Endodermal cell (in vitro differentiated cells): Measurements from ENCODE around the gene ACTC1. TPM values are rescaled to one million over a fixed set of nuclear protein-coding genes. Genes with fewer than 3 reads are reported as not detected.

Experiments used
- DNase-seq: peaks from one replicate; pipeline ENCODE4 v3.0.0-alpha.2; 2017
- H3K27ac ChIP-seq: 2 replicates; pipeline ENCODE4 v1.5.1; 2013; ENCODE audit warnings: mild to moderate bottlenecking, low read depth, low read length, moderate library complexity
- H3K27me3 ChIP-seq: 2 replicates; pipeline ENCODE4 v1.6.1; 2013; ENCODE audit warnings: mild to moderate bottlenecking, low read length, moderate library complexity; ENCODE audit not compliant: insufficient read depth, control insufficient read depth, poor library complexity, severe bottlenecking
- H3K36me3 ChIP-seq: 2 replicates; pipeline ENCODE4 v1.7.0; 2013; ENCODE audit warnings: mild to moderate bottlenecking, low read length, moderate library complexity; ENCODE audit not compliant: control insufficient read depth, insufficient read depth
- H3K4me1 ChIP-seq: one replicate; pipeline ENCODE4 v1.7.0; 2013; ENCODE audit warnings: low read length; ENCODE audit not compliant: control insufficient read depth, insufficient read depth
- H3K4me3 ChIP-seq: 2 replicates; pipeline ENCODE4 v1.5.1; 2013; ENCODE audit warnings: mild to moderate bottlenecking, low read length, moderate library complexity
- H3K9ac ChIP-seq: 2 replicates; pipeline ENCODE4 v1.6.1; 2013; ENCODE audit warnings: mild to moderate bottlenecking, low read length, moderate library complexity; ENCODE audit not compliant: poor library complexity, severe bottlenecking; ENCODE audit errors: extremely low read depth
- H3K9me3 ChIP-seq: 2 replicates; pipeline ENCODE4 v1.6.1; 2013; ENCODE audit warnings: mild to moderate bottlenecking, low read length, moderate library complexity; ENCODE audit not compliant: control insufficient read depth
- H3K27ac Mint-ChIP-seq: 2 replicates; pipeline ENCODE4 v1.8.0; 2020; ENCODE audit warnings: mixed read lengths
- H3K27me3 Mint-ChIP-seq: 2 replicates; pipeline ENCODE4 v1.8.0; 2021; ENCODE audit warnings: mild to moderate bottlenecking, mixed read lengths; ENCODE audit not compliant: insufficient read depth
- H3K36me3 Mint-ChIP-seq: 2 replicates; pipeline ENCODE4 v1.8.0; 2020; ENCODE audit warnings: low read depth, mixed read lengths
- H3K4me1 Mint-ChIP-seq: 2 replicates; pipeline ENCODE4 v1.8.0; 2020; ENCODE audit warnings: mixed read lengths
- H3K4me3 Mint-ChIP-seq: 2 replicates; pipeline ENCODE4 v1.8.0; 2020; ENCODE audit warnings: mild to moderate bottlenecking, moderate library complexity, mixed read lengths
- H3K9me3 Mint-ChIP-seq: 2 replicates; pipeline ENCODE4 v1.8.0; 2020; ENCODE audit warnings: mild to moderate bottlenecking, mixed read lengths
- WGBS, 2 experiments: methylation state at CpG; one replicate each; pipeline versions ENCODE4 v1.1.5 to v1.1.7; 2013; ENCODE audit warnings: missing lambda C conversion rate in 2 of 2, mixed read lengths in 1 of 2; ENCODE audit not compliant: insufficient coverage in 1 of 2, insufficient read length in 1 of 2; 5-methylcytosine and 5-hydroxymethylcytosine counted together
- total RNA-seq, 2 donors: library from RNA; stranded (reverse); fragmentation: NEBNext Ultra II Directional in 1 of 2; extraction: Animal tissue kit (Norgen Biotek cat#: 25700) in 1 of 2; gene quantifications; 2 replicates in 1 of 2; 3 replicates in 1 of 2; pipeline ENCODE4 v1.2.1, GENCODE V29; 2021
- TF ChIP-seq, protein P1 (sequence below): fragments of 200-600 bp; sonication (generic); conservative IDR thresholded peaks from 2 replicates; pipeline ENCODE4 v1.5.0; 2021; ENCODE audit warnings: antibody characterized with exemption, mild to moderate bottlenecking

The ACTC1 gene
- total RNA-seq, 2 donors from 2014 or later: 42.5 to 58.2 TPM

DNA sequence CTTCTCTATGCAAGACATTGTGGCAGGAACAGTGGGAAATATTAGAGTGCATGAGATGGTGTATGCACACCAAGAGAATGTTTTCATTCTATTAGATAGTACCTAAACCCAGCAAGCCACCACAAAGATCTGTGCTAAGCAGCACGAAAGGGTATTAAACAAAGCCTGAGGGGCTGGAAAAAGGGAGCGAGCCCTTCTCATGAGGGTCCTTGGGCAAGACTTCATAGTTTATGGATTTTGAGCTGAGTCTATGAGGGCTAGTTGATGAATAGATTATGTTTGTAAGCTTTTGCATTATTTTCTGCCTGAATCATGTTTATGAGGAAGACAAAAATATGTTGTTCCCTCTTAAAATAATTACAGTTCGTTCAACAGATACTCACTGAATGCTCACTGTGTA is 9.4 kb upstream of the ACTC1 start:
- H3K4me1 ChIP-seq: no peaks in the 10 kb centered on the region
- H3K4me3 ChIP-seq: no peak overlapping the region
- H3K9me3 Mint-ChIP-seq: peaks cover 15% of the 10 kb centered on the region
- no peak for DNase-seq
- no peak overlapping the region for H3K27ac Mint-ChIP-seq
- no peaks in the 10 kb centered on the region for H3K27me3 ChIP-seq
- H3K9me3 ChIP-seq: peaks cover 5% of the 10 kb centered on the region
- 92 to 100% methylated on average over 3 of the region's 3 CpGs for WGBS, 2 experiments
- peaks cover 2% of the 10 kb centered on the region for H3K4me1 Mint-ChIP-seq
- H3K36me3 Mint-ChIP-seq: no peaks in the 10 kb centered on the region
- H3K27ac ChIP-seq: no peak overlapping the region
- no peak overlapping the region for H3K9ac ChIP-seq
- TF ChIP-seq, protein P1, sequence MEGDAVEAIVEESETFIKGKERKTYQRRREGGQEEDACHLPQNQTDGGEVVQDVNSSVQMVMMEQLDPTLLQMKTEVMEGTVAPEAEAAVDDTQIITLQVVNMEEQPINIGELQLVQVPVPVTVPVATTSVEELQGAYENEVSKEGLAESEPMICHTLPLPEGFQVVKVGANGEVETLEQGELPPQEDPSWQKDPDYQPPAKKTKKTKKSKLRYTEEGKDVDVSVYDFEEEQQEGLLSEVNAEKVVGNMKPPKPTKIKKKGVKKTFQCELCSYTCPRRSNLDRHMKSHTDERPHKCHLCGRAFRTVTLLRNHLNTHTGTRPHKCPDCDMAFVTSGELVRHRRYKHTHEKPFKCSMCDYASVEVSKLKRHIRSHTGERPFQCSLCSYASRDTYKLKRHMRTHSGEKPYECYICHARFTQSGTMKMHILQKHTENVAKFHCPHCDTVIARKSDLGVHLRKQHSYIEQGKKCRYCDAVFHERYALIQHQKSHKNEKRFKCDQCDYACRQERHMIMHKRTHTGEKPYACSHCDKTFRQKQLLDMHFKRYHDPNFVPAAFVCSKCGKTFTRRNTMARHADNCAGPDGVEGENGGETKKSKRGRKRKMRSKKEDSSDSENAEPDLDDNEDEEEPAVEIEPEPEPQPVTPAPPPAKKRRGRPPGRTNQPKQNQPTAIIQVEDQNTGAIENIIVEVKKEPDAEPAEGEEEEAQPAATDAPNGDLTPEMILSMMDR: no peak
- H3K36me3 ChIP-seq: no peaks in the 10 kb centered on the region
- H3K4me3 Mint-ChIP-seq: no peak overlapping the region
- no peaks in the 10 kb centered on the region for H3K27me3 Mint-ChIP-seq

DNA sequence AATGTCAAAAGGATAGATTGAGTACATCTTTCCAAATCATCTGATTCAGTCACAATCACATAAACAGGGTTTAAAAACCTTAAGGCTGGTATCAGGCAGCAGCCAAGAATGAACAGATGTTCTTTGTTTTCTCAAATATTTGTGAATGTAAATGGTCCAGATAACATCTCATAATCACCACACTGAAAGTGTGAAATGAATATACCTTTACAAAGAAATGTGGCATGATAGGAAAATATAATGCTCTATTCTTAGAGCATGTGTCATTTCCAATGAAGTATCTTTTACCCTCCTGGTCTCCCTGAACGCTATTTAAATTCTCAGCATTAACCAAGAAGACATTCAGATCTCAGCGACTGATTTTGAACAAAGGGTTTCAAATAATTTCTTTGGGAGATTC is 8.8 kb upstream of the ACTC1 start:
- Mint-ChIP-seq H3K27ac (no peak overlapping the region), H3K27me3 (no peaks in the 10 kb centered on the region), H3K36me3 (no peaks in the 10 kb centered on the region), H3K4me3 (no peak overlapping the region), H3K4me1 (peaks cover 8% of the 10 kb centered on the region), H3K9me3 (peaks cover 15% of the 10 kb centered on the region)
- Histone ChIP-seq H3K27ac (no peak overlapping the region), H3K36me3 (no peaks in the 10 kb centered on the region), H3K4me3 (no peak overlapping the region), H3K4me1 (peaks cover 4% of the 10 kb centered on the region), H3K9ac (no peak overlapping the region), H3K9me3 (peaks cover 5% of the 10 kb centered on the region), H3K27me3 (no peaks in the 10 kb centered on the region)
- no peak for DNase-seq
- 89% methylated on average over 2 of the region's 2 CpGs; no CpG with 5 or more reads in 1 of the 2 experiments for WGBS, 2 experiments
- TF ChIP-seq, protein P1: no peak

DNA sequence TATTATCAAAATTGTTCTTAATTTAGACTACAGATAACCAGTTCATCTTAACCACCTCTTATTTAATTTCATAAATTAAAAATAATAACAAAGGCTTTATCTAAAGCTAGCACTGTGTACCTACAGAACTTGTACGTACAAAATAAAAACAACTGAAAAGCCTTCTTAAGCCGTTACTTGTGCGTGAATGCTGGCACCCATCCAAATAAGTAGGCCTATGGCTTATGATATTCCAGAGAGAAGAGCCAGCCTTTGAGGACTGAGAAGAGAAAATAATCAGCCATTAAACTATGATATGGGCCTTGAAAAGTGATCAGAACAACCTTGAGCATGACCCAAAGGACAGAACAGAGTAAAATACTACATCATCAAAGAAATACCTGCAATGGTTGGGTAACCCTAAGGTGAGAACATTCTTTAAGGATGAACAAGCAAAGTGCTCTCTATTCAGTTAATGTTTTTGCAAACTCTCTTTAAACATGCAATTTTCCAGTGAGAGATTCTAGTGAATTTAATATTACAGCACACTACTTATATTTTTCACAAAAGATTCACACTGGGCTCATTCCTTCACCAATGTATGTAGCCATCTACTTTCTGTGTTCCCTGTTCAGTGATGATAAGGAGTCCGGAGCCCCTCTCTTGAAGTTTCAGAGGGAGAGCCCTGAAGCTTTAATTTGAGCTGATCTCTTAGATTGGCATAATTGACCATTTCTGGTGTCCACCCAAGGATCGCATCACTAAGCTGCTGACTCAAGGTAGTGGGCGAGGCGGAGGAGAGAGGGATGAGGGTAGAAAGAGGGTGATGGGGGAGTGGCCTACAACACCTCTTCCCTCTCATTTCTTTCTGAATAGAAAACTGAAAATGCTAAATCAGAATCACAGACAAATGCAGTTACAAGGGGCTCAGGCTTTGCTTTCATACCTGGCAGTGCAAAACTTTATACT is 7.7 kb upstream of the ACTC1 start:
- Mint-ChIP-seq H3K27me3 (no peaks in the 10 kb centered on the region), H3K4me3 (no peak overlapping the region), H3K27ac (no peak overlapping the region), H3K4me1 (peaks cover 10% of the 10 kb centered on the region), H3K9me3 (peaks cover 15% of the 10 kb centered on the region), H3K36me3 (no peaks in the 10 kb centered on the region)
- no peak overlapping the region for H3K4me3 ChIP-seq
- WGBS, 2 experiments: 90 to 100% methylated on average over 5 to 6 of the region's 7 CpGs
- no peak overlapping the region for H3K27ac ChIP-seq
- TF ChIP-seq, protein P1: no peak
- H3K9ac ChIP-seq: no peak overlapping the region
- no peaks in the 10 kb centered on the region for H3K36me3 ChIP-seq
- H3K9me3 ChIP-seq: peaks cover 5% of the 10 kb centered on the region
- no peaks in the 10 kb centered on the region for H3K27me3 ChIP-seq
- H3K4me1 ChIP-seq: peaks cover 5% of the 10 kb centered on the region
- DNase-seq: no peak
